Heart left ventricle (tissue), 16 donors: ENCODE data around the gene GATAD1. TPM values are rescaled to one million over a fixed set of nuclear protein-coding genes. Genes with fewer than 3 reads are reported as not detected.

ENCODE experiments used
- ATAC-seq, 4 donors: fragments of 200-7000 bp; cut with Tn5 transposase; one replicate each; pipeline ENCODE4 v1.9.1; 2020 to 2022; ENCODE audit warnings: moderate library complexity in 4 of 4, mild to moderate bottlenecking in 3 of 4, moderate number of reproducible peaks in 1 of 4
- DNase-seq, 5 donors: peaks; one replicate each; pipeline ENCODE4 v3.0.0-alpha.2; 2020
- H3K27ac ChIP-seq, 12 donors: fragments of 200-600 bp; sonication (generic) in 4 of 12; one replicate each; pipeline versions ENCODE4 v1.5.0 to v1.8.0; 2016 to 2022; ENCODE audit warnings: mild to moderate bottlenecking in 2 of 12
- H3K27me3 ChIP-seq, 9 donors: fragments of 200-600 bp; sonication (generic) in 2 of 9; one replicate each; pipeline versions ENCODE4 v1.5.1 to v1.8.0; 2016 to 2022; ENCODE audit warnings: mild to moderate bottlenecking in 3 of 9
- H3K36me3 ChIP-seq, 9 donors: fragments of 200-600 bp; sonication (generic) in 2 of 9; one replicate each; pipeline versions ENCODE4 v1.5.0 to v1.8.0; 2018 to 2022; ENCODE audit warnings: mild to moderate bottlenecking in 2 of 9
- H3K4me1 ChIP-seq, 12 donors: fragments of 200-600 bp; sonication (generic) in 4 of 12; one replicate each; pipeline versions ENCODE4 v1.5.0 to v1.8.0; 2016 to 2022; ENCODE audit warnings: mild to moderate bottlenecking in 3 of 12
- H3K4me3 ChIP-seq, 12 donors: fragments of 200-600 bp; sonication (generic) in 4 of 12; one replicate each; pipeline versions ENCODE4 v1.5.0 to v1.8.0; 2017 to 2022; ENCODE audit warnings: mild to moderate bottlenecking in 9 of 12, moderate library complexity in 4 of 12
- H3K9me3 ChIP-seq, 12 donors: fragments of 200-600 bp; sonication (generic) in 4 of 12; one replicate each; pipeline versions ENCODE4 v1.5.0 to v1.8.0; 2016 to 2022; ENCODE audit warnings: mild to moderate bottlenecking in 1 of 12
- CTCF ChIP-seq, 12 donors: fragments of 200-600 bp; sonication (generic) in 4 of 12; IDR thresholded peaks; one replicate each; pipeline versions ENCODE4 v1.5.0 to v1.8.0; 2018 to 2022; ENCODE audit warnings: antibody characterized with exemption in 12 of 12, mild to moderate bottlenecking in 5 of 12
- POLR2A ChIP-seq, 2 donors: fragments of 450-650 bp; IDR thresholded peaks; one replicate each; pipeline ENCODE4 v1.6.1; 2017; ENCODE audit warnings: antibody characterized with exemption in 2 of 2, mild to moderate bottlenecking in 2 of 2, moderate library complexity in 2 of 2
- WGBS, 4 donors: extraction: QIAGEN DNeasy Blood & Tissue Kit in 2 of 4; methylation state at CpG; one replicate each; pipeline versions ENCODE4 v1.1.5 to v1.1.7; 2013 to 2018; 5-methylcytosine and 5-hydroxymethylcytosine counted together
- intact Hi-C, 10 donors: fragments of 100-400 bp; cut with DNase I; formaldehyde crosslinking; loops; one replicate each; pipeline versions ENCODE4 v1.11.1 to v1.14.2; 2022
- polyA plus RNA-seq, 2 donors: library from polyadenylated mRNA; stranded (reverse); fragments of 200-250 nt; gene quantifications; one replicate each; pipeline ENCODE4 v1.2.3, GENCODE V29; 2013
- total RNA-seq, 9 donors: library from RNA; depleted of rRNA in 2 of 9; stranded (reverse); fragments of >200 nt in 2 of 9; fragmentation: NEBNext Ultra II Directional in 3 of 9; extraction: Animal tissue kit (Norgen Biotek cat#: 25700) in 3 of 9; gene quantifications; one replicate each; pipeline versions ENCODE4 v1.1.0 to v1.2.4, GENCODE V29; 2016 to 2023
- donor health status: ischemic (EF 13 %, LVEDD 7.1; RV severe dilation, severe dysfunction).
- donor health status: healthy with polysubstance abuse.
- donor health status: DM: no; HTN: yes; CAD: no.
- donor health status: DM: no; HTN: no; CAD: no.
- donor health status: ischemic (EF 25% LVEDD 6.9; RV normal size, moderate dysfunction).
- donor health status: ischemic (EF 25% LVEDD 5.7; RV mildly dilated, moderate dysfunction).
- donor health status: healthy.
- donor health status: DM: yes; HTN: yes; CAD: no.
- donor health status: ischemic (EF 35%, LVEDD 5.7; RV mildly dilated, moderate dysfunction).
- donor health status: nonischemic (EF 11% LVEDD 7.7; RV severe dilation, severe dysfunction).
- donor health status: DM: yes; HTN: yes; CAD: no.
- donor health status: PGD.
- donor health status: ischemic (EF 29% LVEDD 5.4; RV normal size, mild dysfunction).
- donor health status: nonischemic (EF 23%, LVEDD 6.1; RV moderate dilation, normal function).

Gene GATAD1
- total and polyA plus RNA-seq, 11 donors, result 8.5 to 20.5 (median 13.8) TPM

- ATAC-seq (no peak), DNase-seq (no peak)
- peaks cover 0 to 5% (median 0%) of the 10 kb centered on the region in 9 donors for H3K27me3 ChIP-seq
- intact Hi-C loops, result no loop called here
- no peaks in the 10 kb centered on the region for H3K4me1 ChIP-seq
- H3K9me3 ChIP-seq, result no peaks in the 10 kb centered on the region
- 82 to 89% (median 87%) methylated on average over 11 of the region's 11 CpGs for WGBS, 4 donors
- TF ChIP-seq CTCF (IDR thresholded peaks at IDR 0.05) (no peak), POLR2A (IDR thresholded peaks at IDR 0.05) (no peak)
- no peak overlapping the region for H3K4me3 ChIP-seq
- H3K27ac ChIP-seq, result no peak overlapping the region
- no peaks in the 10 kb centered on the region for H3K36me3 ChIP-seq
Measured at GRCh38 chr7:92412745-92413144, 34.5 kb upstream of the GATAD1 start.

GRCh38 chr7:92413550-92413949 is 33.7 kb upstream of the GATAD1 start:
- H3K4me3 ChIP-seq, result no peak overlapping the region
- TF ChIP-seq CTCF (IDR thresholded peaks at IDR 0.05), result no peak
- TF ChIP-seq POLR2A (IDR thresholded peaks at IDR 0.05), result no peak
- DNase-seq, result no peak

GRCh38 chr7:92415225-92415624 is 32.1 kb upstream of the GATAD1 start:
- ATAC-seq (no peak), DNase-seq (no peak)
- Histone ChIP-seq H3K4me1 (no peaks in the 10 kb centered on the region), H3K27ac (no peak overlapping the region), H3K4me3 (no peak overlapping the region), H3K9me3 (no peaks in the 10 kb centered on the region), H3K27me3 (peaks cover 0 to 5% (median 0%) of the 10 kb centered on the region in 9 donors), H3K36me3 (no peaks in the 10 kb centered on the region)
- WGBS, 4 donors, result 84 to 93% (median 90%) methylated on average over 5 of the region's 5 CpGs
- intact Hi-C loops, result no loop called here
- TF ChIP-seq CTCF (IDR thresholded peaks at IDR 0.05) (no peak), POLR2A (IDR thresholded peaks at IDR 0.05) (no peak)

More at GRCh38 chr7:92413550-92413949, 33.7 kb upstream of the GATAD1 start:
- no peak for ATAC-seq
- Histone ChIP-seq H3K4me1 (no peaks in the 10 kb centered on the region), H3K9me3 (no peaks in the 10 kb centered on the region), H3K36me3 (no peaks in the 10 kb centered on the region), H3K27ac (no peak overlapping the region), H3K27me3 (peaks cover 0 to 5% (median 0%) of the 10 kb centered on the region in 9 donors)
- intact Hi-C loops, result no loop called here
- 63 to 81% (median 70%) methylated on average over 5 of the region's 5 CpGs for WGBS, 4 donors

- DNase-seq, result no peak
- no peak overlapping the region for H3K4me3 ChIP-seq
- H3K27ac ChIP-seq, result no peak overlapping the region
- H3K9me3 ChIP-seq, result no peaks in the 10 kb centered on the region
- TF ChIP-seq POLR2A (IDR thresholded peaks at IDR 0.05) (no peak), CTCF (IDR thresholded peaks at IDR 0.05) (no peak)
- peaks cover 0 to 4% (median 0%) of the 10 kb centered on the region in 9 donors for H3K27me3 ChIP-seq
- no peaks in the 10 kb centered on the region for H3K36me3 ChIP-seq
- intact Hi-C loops, result no loop called here
- peak in 1 of 4 donors; percentile 22 for ATAC-seq
- 44 to 65% (median 50%) methylated on average over 5 of the region's 5 CpGs for WGBS, 4 donors
- no peaks in the 10 kb centered on the region for H3K4me1 ChIP-seq
Measured at GRCh38 chr7:92417913-92418312, 29.4 kb upstream of the GATAD1 start.
